ENCODE measurements around the gene GTF2E1.

The GTF2E1 gene

DNA sequence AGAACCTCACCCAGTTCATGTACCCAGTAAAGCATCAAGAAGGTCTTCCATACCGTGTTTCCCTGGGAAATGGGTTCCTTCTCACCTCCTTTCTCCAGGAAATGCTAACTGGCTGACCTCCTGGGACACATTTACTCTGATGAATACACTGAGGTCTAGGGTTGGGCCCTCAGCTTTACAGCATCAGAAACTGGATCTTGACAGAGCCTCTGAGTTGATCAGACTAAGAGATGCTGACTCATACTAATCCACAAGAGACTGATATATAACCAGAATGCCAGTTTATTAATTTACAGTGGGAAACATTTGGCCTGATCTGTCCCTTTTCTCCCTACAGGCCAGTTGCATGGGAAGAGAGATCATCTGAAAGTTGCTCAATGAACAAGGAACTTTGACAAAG, 55.8 kb downstream of the GTF2E1 start:
- no peak for DNase-seq (ENCODE audit: low read depth, low spot score)

DNA sequence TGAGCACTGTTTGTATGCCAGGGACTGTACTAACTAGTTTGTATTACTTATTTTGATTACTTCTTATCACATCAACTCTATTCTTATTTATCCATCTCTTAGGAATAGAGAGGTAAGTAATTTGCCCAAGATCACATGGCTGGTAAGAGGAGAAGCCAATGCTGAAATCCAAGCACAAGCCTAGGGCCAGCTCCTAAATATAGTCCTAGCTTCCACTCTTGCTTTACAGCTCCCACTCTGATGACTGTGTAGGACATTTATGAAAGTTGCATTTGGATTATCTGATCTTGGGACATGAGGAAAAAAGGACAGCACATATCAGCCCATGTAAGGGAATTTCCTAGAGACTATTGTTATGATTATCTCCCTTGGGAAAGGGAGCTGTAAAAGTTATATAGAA, 58.1 kb downstream of the GTF2E1 start:
- no peak for DNase-seq (ENCODE audit: low read depth, low spot score)

DNA sequence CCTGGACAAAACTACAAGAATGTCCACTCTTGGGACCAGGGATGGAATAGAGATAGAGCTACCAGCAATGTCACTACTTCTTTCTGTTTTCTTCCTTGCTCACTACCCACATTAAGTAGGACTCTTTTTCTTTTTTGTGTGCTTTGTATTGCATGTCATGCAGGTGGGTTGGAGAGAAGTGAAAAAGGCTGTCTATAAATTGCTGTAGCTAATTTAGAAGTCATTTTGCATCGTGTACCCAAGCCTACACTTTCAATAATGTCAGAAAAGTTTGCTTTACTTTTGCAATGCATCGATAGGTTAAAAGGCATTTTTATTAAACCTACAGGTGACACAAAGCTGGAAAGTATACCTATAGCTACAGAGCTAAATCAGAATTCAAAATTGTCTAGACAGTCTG, 58.9 kb downstream of the GTF2E1 start:
- no peak for DNase-seq (ENCODE audit: low read depth, low spot score)

DNA sequence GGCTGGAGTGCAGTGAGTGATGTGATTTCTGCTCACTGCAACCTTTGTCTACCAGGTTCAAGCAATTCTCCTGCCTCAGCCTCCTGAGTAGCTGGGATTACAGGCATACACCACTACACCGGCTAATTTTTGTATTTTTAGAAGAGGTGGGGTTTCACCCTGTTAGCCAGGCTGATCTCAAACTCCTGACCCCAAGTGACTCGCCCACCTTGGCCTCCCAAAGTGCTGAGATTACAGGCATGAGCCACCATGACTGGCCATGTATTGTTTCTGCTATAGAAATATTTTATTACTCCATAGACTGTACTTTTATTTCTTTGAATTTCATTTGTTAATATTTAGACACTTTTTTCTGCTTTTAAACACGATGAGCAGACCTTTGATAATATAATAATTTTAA, 60.4 kb downstream of the GTF2E1 start:
- no peak for DNase-seq (ENCODE audit: low read depth, low spot score)

DNA sequence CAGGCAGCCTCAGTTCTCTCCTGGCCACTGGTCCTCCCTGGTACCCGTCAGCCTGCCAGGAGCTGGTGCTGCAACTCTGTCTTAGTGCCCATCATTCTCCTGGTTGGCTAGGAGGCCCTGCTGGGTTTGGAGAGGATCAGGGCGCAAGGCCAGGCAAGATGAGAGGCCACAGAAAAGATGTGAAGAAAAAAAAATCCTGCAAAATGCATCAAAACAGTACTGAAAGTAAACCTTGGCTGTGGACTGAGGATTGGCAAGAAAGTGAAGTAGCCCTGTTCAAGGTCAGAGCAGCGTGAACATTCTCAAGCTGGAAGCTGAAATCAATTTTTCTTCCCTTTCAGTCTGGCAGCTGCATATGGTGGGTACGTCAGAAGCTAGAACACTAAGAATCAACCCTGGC, 74.2 kb downstream of the GTF2E1 start:
- no peak for DNase-seq (ENCODE audit: low read depth, low spot score)

DNA sequence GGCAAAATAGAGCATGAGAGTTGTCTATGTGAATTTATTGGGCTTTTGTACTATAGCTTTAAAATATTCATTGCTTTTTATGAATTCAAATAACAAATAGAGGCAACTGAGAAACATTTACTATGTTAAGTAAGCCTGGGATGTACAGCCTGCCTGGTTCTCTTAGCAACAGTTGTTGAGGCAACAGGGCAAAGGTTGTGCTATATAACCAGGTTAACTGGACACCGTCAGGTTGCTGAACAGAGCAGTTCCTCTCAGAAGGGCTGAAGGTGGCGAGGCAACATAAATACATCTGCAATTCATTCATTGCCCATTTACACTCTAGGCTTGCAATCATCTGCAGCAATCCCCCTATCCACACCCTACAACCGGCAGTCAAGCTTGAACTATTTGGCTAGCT, 78.2 kb downstream of the GTF2E1 start:
- no peak for DNase-seq (ENCODE audit: low read depth, low spot score)

DNA sequence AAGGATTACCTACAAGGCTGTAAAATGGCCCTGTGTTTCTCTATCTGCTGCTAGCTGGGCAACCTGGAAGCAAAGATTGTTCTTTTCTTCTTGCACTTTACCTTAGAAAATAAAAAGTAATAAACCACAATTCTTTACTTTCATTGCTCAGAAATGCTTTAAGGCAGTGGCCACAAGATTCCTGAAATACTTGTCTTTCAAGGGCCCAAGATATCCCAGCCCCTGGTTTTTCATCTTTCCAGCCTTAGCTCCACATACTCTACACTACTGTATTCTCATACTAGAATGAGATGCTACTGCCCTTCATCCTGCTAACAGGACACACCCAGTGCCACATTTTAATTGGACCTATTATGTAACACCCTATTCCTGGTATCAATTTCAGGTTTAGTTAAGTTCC, 78.9 kb downstream of the GTF2E1 start:
- DNase-seq (ENCODE audit: low read depth, low spot score), result no peak

DNA sequence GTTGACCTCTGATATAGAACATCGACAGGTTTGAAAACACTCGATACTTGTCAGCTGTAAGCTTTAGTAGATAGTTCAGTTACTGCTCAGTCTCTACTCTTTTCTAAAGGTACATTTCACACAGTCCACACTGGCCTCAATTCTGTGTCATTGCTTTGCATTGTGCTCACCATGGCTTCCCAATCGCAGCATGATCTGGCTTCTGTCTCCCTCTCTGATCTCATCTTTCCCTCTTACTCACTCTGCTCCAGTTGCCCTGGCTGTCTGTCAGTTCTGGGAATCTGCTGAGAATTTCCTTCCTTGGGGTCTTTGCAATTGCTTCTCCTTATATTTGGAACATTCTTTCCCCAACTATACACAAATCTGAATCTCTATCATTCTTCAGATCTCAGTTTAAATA, 80.6 kb downstream of the GTF2E1 start:
- no peak for DNase-seq (ENCODE audit: low read depth, low spot score)

DNA sequence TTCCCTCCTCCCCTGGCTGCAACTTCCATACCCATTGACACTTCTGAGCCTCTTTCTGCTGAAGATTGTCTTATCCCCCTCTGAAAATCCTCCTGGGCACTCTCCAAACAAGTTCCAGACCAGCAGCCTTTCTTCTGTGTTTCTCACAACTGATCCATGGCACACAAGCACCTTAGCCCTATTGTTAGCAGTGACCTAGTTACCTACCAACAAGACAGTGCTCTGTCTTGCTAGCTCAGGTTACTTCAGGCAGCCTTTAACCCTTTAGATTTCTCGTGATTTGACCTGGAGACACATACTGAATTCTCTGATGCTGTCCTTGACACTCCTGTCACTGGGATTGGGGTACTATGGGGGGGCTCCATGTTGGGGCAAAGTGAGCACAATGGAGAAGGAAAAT, 82.1 kb downstream of the GTF2E1 start:
- DNase-seq (ENCODE audit: low read depth, low spot score), result no peak

DNA sequence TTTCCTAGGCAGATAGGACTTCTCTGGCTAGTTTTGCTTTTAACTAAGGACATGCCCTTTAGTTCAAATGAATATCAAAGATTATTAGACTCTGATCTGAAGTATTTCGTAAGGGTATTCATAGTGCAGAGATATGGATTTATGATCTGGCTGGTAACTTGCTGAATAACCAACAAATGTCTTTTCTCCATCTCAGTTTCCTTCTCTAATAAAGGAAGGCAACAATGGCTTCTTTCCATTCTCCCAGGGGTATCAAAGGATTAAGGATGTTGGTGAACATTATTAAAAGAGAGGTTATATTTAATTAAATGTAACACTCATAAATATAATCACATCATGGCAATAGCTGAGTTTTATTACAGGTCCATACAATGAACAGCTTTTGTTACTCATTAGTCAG, 86.3 kb downstream of the GTF2E1 start:
- no peak for DNase-seq (ENCODE audit: low read depth, low spot score)

DNA sequence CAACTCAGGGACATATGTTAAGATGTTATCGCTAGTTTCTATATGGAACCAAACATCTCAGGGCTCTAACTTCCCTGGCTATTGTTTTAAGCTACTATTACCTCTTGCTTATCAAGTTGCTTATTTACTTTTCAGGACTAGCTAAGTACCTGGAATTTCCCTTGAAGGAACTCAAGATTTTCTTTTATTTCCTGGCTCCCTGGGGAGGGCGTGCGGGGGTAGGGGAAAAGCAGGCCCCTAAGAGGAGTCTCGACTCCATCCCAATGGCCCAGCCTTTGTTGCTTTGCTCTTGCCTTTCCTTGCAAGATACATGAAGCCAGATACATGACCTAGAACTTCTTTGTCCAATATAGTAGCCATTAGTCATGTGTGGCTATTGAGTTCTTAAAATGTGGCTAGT, 88.5 kb downstream of the GTF2E1 start:
- no peak for DNase-seq (ENCODE audit: low read depth, low spot score)
